GM23338 (cell line): ENCODE measurements around the gene MEF2D. TPM values are rescaled to one million over a fixed set of nuclear protein-coding genes. Genes with fewer than 3 reads are reported as not detected.

Experiments
- ATAC-seq: fragments of 200-7000 bp; cut with Tn5 transposase; 3 replicates; pipeline ENCODE4 v1.9.1; 2020
- DNase-seq: peaks from one replicate; pipeline ENCODE4 v3.0.0-alpha.2; 2015; ENCODE audit warnings: low spot score
- H2AFZ ChIP-seq: fragments of 200-600 bp; sonication (generic); 2 replicates; pipeline ENCODE4 v1.8.0; 2016; ENCODE audit warnings: antibody characterized with exemption, mild to moderate bottlenecking, moderate library complexity
- H3F3A ChIP-seq: fragments of 200-600 bp; sonication (generic); replicated peaks from 2 replicates; pipeline ENCODE4 v1.8.0; 2017; ENCODE audit warnings: antibody characterized with exemption, mixed run types, low read depth
- H3K27ac ChIP-seq: fragments of 200-600 bp; sonication (generic); 2 replicates; pipeline ENCODE4 v1.6.1; 2016; ENCODE audit warnings: low read depth
- H3K27me3 ChIP-seq: fragments of 200-600 bp; sonication (generic); 2 replicates; pipeline ENCODE4 v1.8.0; 2016; ENCODE audit warnings: mild to moderate bottlenecking, mixed run types, moderate library complexity; ENCODE audit not compliant: insufficient read depth
- H3K36me3 ChIP-seq: fragments of 200-600 bp; sonication (generic); 2 replicates; pipeline ENCODE4 v1.8.0; 2016; ENCODE audit warnings: mild to moderate bottlenecking; ENCODE audit not compliant: insufficient read depth
- H3K4me1 ChIP-seq: fragments of 200-600 bp; sonication (generic); 2 replicates; pipeline ENCODE4 v1.8.0; 2016; ENCODE audit warnings: mild to moderate bottlenecking, moderate library complexity; ENCODE audit not compliant: insufficient read depth
- H3K4me2 ChIP-seq: fragments of 200-600 bp; sonication (generic); 2 replicates; pipeline ENCODE4 v1.7.1; 2017; ENCODE audit warnings: mixed run types
- H3K4me3 ChIP-seq: fragments of 200-600 bp; sonication (generic); 2 replicates; pipeline ENCODE4 v1.6.1; 2016; ENCODE audit warnings: mixed run types
- H3K79me2 ChIP-seq: fragments of 200-600 bp; sonication (generic); replicated peaks from 2 replicates; pipeline ENCODE4 v1.8.0; 2017; ENCODE audit warnings: mild to moderate bottlenecking; ENCODE audit not compliant: insufficient read depth
- H3K9me2 ChIP-seq: fragments of 200-600 bp; sonication (generic); 2 replicates; pipeline ENCODE4 v1.8.0; 2017; ENCODE audit not compliant: insufficient read depth
- H4K20me1 ChIP-seq: fragments of 200-600 bp; sonication (generic); replicated peaks from 2 replicates; pipeline ENCODE4 v1.8.0; 2017; ENCODE audit warnings: mild to moderate bottlenecking; ENCODE audit not compliant: insufficient read depth
- H3K27ac Mint-ChIP-seq: 2 replicates; pipeline ENCODE4 v1.8.0; 2020; ENCODE audit warnings: inconsistent platforms, mild to moderate bottlenecking, moderate library complexity, mixed read lengths
- H3K27me3 Mint-ChIP-seq: 3 replicates; pipeline ENCODE4 v1.8.0; 2022; ENCODE audit warnings: low read depth, mild to moderate bottlenecking, moderate library complexity, mixed read lengths, inconsistent platforms; ENCODE audit not compliant: insufficient read depth, poor library complexity
- H3K36me3 Mint-ChIP-seq: 3 replicates; pipeline ENCODE4 v1.8.0; 2021; ENCODE audit warnings: low read depth, mild to moderate bottlenecking, inconsistent platforms, moderate library complexity, mixed read lengths
- H3K4me1 Mint-ChIP-seq: 3 replicates; pipeline ENCODE4 v1.8.0; 2020; ENCODE audit warnings: mild to moderate bottlenecking, inconsistent platforms, mixed read lengths
- H3K4me3 Mint-ChIP-seq: 3 replicates; pipeline ENCODE4 v1.8.0; 2021; ENCODE audit warnings: moderate library complexity, mild to moderate bottlenecking, inconsistent platforms, mixed read lengths
- H3K9me3 Mint-ChIP-seq: 3 replicates; pipeline ENCODE4 v1.8.0; 2020; ENCODE audit warnings: moderate library complexity, mild to moderate bottlenecking, inconsistent platforms, mixed read lengths
- CREB1 ChIP-seq: fragments of 250-450 bp; sonication (Bioruptor Pico); IDR thresholded peaks from 2 replicates; pipeline ENCODE4 v1.5.0; 2020; ENCODE audit warnings: low read depth, mild to moderate bottlenecking, moderate library complexity
- CTCF ChIP-seq, 2 experiments: fragments of 200-600 bp in 1 of 2; sonication (generic) in 1 of 2; conservative IDR thresholded peaks; 2 replicates each; pipeline versions ENCODE4 v1.5.1 to v1.6.1; 2016 to 2017; ENCODE audit warnings: antibody characterized with exemption in 2 of 2, low read depth in 2 of 2, mild to moderate bottlenecking in 2 of 2, moderate library complexity in 1 of 2
- ETS1 ChIP-seq: IDR thresholded peaks from 2 replicates; pipeline ENCODE4 v1.6.1; 2016; ENCODE audit warnings: antibody characterized with exemption
- EZH2 ChIP-seq: fragments of 200-600 bp; sonication (generic); IDR thresholded peaks from one replicate; pipeline ENCODE4 v1.8.0; 2017; ENCODE audit warnings: antibody characterized with exemption, mild to moderate bottlenecking, low read depth; ENCODE audit not compliant: unreplicated experiment
- EZH2phosphoT487 ChIP-seq: fragments of 200-600 bp; sonication (generic); IDR thresholded peaks from one replicate; pipeline ENCODE4 v1.8.1; 2018; ENCODE audit warnings: antibody characterized with exemption; ENCODE audit not compliant: unreplicated experiment
- JUNB ChIP-seq: IDR thresholded peaks from one replicate; pipeline ENCODE4 v1.6.1; 2016; ENCODE audit warnings: antibody characterized with exemption; ENCODE audit not compliant: unreplicated experiment
- NANOG ChIP-seq: IDR thresholded peaks from 2 replicates; pipeline ENCODE4 v1.6.1; 2016; ENCODE audit warnings: antibody characterized with exemption, borderline replicate concordance
- POLR2AphosphoS5 ChIP-seq: IDR thresholded peaks from 2 replicates; pipeline ENCODE4 v1.6.1; 2016; ENCODE audit warnings: antibody characterized with exemption, low read depth
- REST ChIP-seq: IDR thresholded peaks from one replicate; pipeline ENCODE4 v1.6.1; 2018; ENCODE audit warnings: antibody characterized with exemption; ENCODE audit not compliant: unreplicated experiment
- STAT1 ChIP-seq: IDR thresholded peaks from one replicate; pipeline ENCODE4 v1.6.1; 2016; ENCODE audit warnings: antibody characterized with exemption; ENCODE audit not compliant: unreplicated experiment
- ZNF114 ChIP-seq: fragments of 250-450 bp; sonication (Bioruptor Pico); IDR thresholded peaks from 2 replicates; pipeline ENCODE4 v1.5.0; 2020; ENCODE audit warnings: mild to moderate bottlenecking, moderate library complexity
- ZNF331 ChIP-seq: fragments of 250-450 bp; sonication (Bioruptor Pico); IDR thresholded peaks from 2 replicates; pipeline ENCODE4 v1.5.0; 2020; ENCODE audit warnings: low read depth, mild to moderate bottlenecking, moderate library complexity
- ZNF462 ChIP-seq: fragments of 250-450 bp; sonication (Bioruptor Pico); IDR thresholded peaks from 2 replicates; pipeline ENCODE4 v1.5.0; 2020; ENCODE audit warnings: mild to moderate bottlenecking, moderate library complexity
- polyA plus RNA-seq: library from polyadenylated mRNA; unstranded; fragments of >200 nt; fragmentation: Nextera tagmentation; extraction: Ambion mirVana; gene quantifications from 2 replicates; pipeline ENCODE4 v1.2.1, GENCODE V29; 2016
- total RNA-seq: library from RNA; depleted of rRNA; stranded (reverse); fragments of >200 nt; shearing (Covaris generic); gene quantifications from 2 replicates; pipeline ENCODE4 v1.2.3, GENCODE V29; 2014

Gene MEF2D
- total and polyA plus RNA-seq, 2 experiments from 2014 or later: 10.6 to 15.5 TPM

- no peak overlapping the region; the same call in 2 of the 3 replicates for H3K4me3 Mint-ChIP-seq
- Histone ChIP-seq H4K20me1 (peaks cover 7% of the 10 kb centered on the region), H3K4me1 (peaks cover 35% of the 10 kb centered on the region), H3K9me2 (no peaks in the 10 kb centered on the region), H3K36me3 (no peaks in the 10 kb centered on the region; the same call in 1 of the 2 replicates), H3K4me3 (no peak overlapping the region), H2AFZ (no peak overlapping the region), H3K27ac (no peak overlapping the region), H3K79me2 (peaks cover 57% of the 10 kb centered on the region), H3K27me3 (no peaks in the 10 kb centered on the region), H3F3A (no peaks in the 10 kb centered on the region), H3K4me2 (no peak overlapping the region)
- ATAC-seq: no peak
- H3K27me3 Mint-ChIP-seq: peaks cover 16% of the 10 kb centered on the region
- H3K4me1 Mint-ChIP-seq: peaks cover 50% of the 10 kb centered on the region
- peaks cover 3% of the 10 kb centered on the region; the same call in 2 of the 3 replicates for H3K36me3 Mint-ChIP-seq
- no peak for TF ChIP-seq POLR2AphosphoS5
- TF ChIP-seq JUNB: no peak
- no peak for TF ChIP-seq EZH2
- no peak for TF ChIP-seq ZNF114 (CRISPR knock-in tag)
- TF ChIP-seq REST: no peak
- no peak for TF ChIP-seq CTCF (conservative IDR thresholded peaks at IDR 0.05; ENCODE audit: low read depth in 2 of 2)
- TF ChIP-seq STAT1: no peak
- no peak for TF ChIP-seq NANOG
- no peak for TF ChIP-seq ETS1
- TF ChIP-seq EZH2phosphoT487: no peak
- no peak for TF ChIP-seq CREB1 (CRISPR knock-in tag)
- TF ChIP-seq ZNF331 (CRISPR knock-in tag): no peak
- TF ChIP-seq ZNF462: no peak
- no peak overlapping the region for H3K27ac Mint-ChIP-seq
- DNase-seq: no peak
- no peaks in the 10 kb centered on the region; the same call in 2 of the 3 replicates for H3K9me3 Mint-ChIP-seq
Observed at GRCh38 chr1:156487862-156488261, 12.7 kb downstream of the MEF2D start.
